Epithelial cell of proximal tubule (primary cell): ENCODE data around the gene NPR2. TPM values are rescaled to one million over a fixed set of nuclear protein-coding genes. Genes with fewer than 3 reads are reported as not detected.

ENCODE experiments used
- DNase-seq: peaks from one replicate; pipeline ENCODE4 v3.0.0-alpha.2; 2011; ENCODE audit warnings: low read depth
- H3K4me3 ChIP-seq: 2 replicates; pipeline ENCODE4 v1.5.1; 2011; ENCODE audit warnings: low read depth, mild to moderate bottlenecking, low read length
- CTCF ChIP-seq: conservative IDR thresholded peaks from 2 replicates; pipeline ENCODE4 v1.5.1; 2012; ENCODE audit warnings: low read depth, mild to moderate bottlenecking, low read length
- total RNA-seq: library from RNA; depleted of rRNA; stranded (reverse); fragments of >200 nt; gene quantifications from 2 replicates; pipeline ENCODE4 v1.2.3, GENCODE V29; 2015

Gene NPR2
- total RNA-seq, 1 donor from 2014 or later: 11.0 TPM

- no peak for DNase-seq
- H3K4me3 ChIP-seq: no peak overlapping the region
- TF ChIP-seq CTCF: no peak
These were observed 61.0 kb downstream of the NPR2 start for GRCh38 chr9:35852267-35852815.

- no peak for DNase-seq
- TF ChIP-seq CTCF: no peak
- H3K4me3 ChIP-seq: no peak overlapping the region
These were observed 61.8 kb downstream of the NPR2 start for GRCh38 chr9:35852876-35853865.

- DNase-seq: no peak
- no peak for TF ChIP-seq CTCF
- H3K4me3 ChIP-seq: no peak overlapping the region
These were observed 62.8 kb downstream of the NPR2 start for GRCh38 chr9:35854091-35854762.

GRCh38 chr9:35856206-35856605 lies 64.8 kb downstream of the NPR2 start:
- DNase-seq: no peak
- no peak for TF ChIP-seq CTCF
- H3K4me3 ChIP-seq: no peak overlapping the region

GRCh38 chr9:35856882-35857281 lies 65.5 kb downstream of the NPR2 start:
- DNase-seq: no peak
- no peak for TF ChIP-seq CTCF
- no peak overlapping the region for H3K4me3 ChIP-seq

GRCh38 chr9:35858458-35858857 lies 67.1 kb downstream of the NPR2 start:
- no peak for DNase-seq
- TF ChIP-seq CTCF: no peak
- no peak overlapping the region for H3K4me3 ChIP-seq

Other genes starting within 250 kb of the NPR2 start
- 23.5 and 24.0 TPM in 2 replicates for gene TESK1, start 186.3 kb upstream of the NPR2 start, total RNA-seq
- 0.51 and 1.2 TPM in 2 replicates for gene CD72, start 173.2 kb upstream of the NPR2 start, total RNA-seq
- not detected in 2 replicates for gene SIT1, start 140.7 kb upstream of the NPR2 start, total RNA-seq
- gene RMRP, start 133.6 kb upstream of the NPR2 start, total RNA-seq: 3,154 and 10,636 TPM in 2 replicates
- gene CCDC107, start 133.3 kb upstream of the NPR2 start, total RNA-seq: 19.0 and 35.4 TPM in 2 replicates
- 11.9 and 17.5 TPM in 2 replicates for gene ARHGEF39, start 126.4 kb upstream of the NPR2 start, total RNA-seq
- gene CA9, start 117.7 kb upstream of the NPR2 start, total RNA-seq: 0.43 TPM in 1 of 2 replicates, not detected in the other
- 265 and 267 TPM in 2 replicates for gene TPM2, start 101.7 kb upstream of the NPR2 start, total RNA-seq
- 114 and 177 TPM in 2 replicates for gene TLN1, start 59.4 kb upstream of the NPR2 start, total RNA-seq
- 49.9 and 66.4 TPM in 2 replicates for gene CREB3, start 58.9 kb upstream of the NPR2 start, total RNA-seq
- 32.8 and 39.3 TPM in 2 replicates for gene GBA2, start 42.4 kb upstream of the NPR2 start, total RNA-seq
- gene RGP1, start 42.3 kb upstream of the NPR2 start, total RNA-seq: 13.6 and 14.9 TPM in 2 replicates
- gene MSMP, start 37.3 kb upstream of the NPR2 start, total RNA-seq: not detected in 2 replicates
- gene SPAG8, start 20.7 kb downstream of the NPR2 start, total RNA-seq: 0.12 and 0.14 TPM in 2 replicates
- gene HINT2, start 23.5 kb downstream of the NPR2 start, total RNA-seq: 25.9 and 32.5 TPM in 2 replicates
- gene FAM221B, start 37.1 kb downstream of the NPR2 start, total RNA-seq: not detected in 2 replicates
- gene TMEM8B, start 37.6 kb downstream of the NPR2 start, total RNA-seq: 2.5 and 4.2 TPM in 2 replicates
- not detected in 2 replicates for gene OR13J1, start 78.8 kb downstream of the NPR2 start, total RNA-seq
- gene HRCT1, start 114.6 kb downstream of the NPR2 start, total RNA-seq: 0.58 TPM in 1 of 2 replicates, not detected in the other
- gene SPAAR, start 117.9 kb downstream of the NPR2 start, total RNA-seq: 0.29 TPM in 1 of 2 replicates, not detected in the other
- gene OR2S2, start 166.6 kb downstream of the NPR2 start, total RNA-seq: not detected in 2 replicates
- 5.7 and 6.6 TPM in 2 replicates for gene RECK, start 245.3 kb downstream of the NPR2 start, total RNA-seq